ENCODE data around the gene KLF3.

The KLF3 gene

DNA sequence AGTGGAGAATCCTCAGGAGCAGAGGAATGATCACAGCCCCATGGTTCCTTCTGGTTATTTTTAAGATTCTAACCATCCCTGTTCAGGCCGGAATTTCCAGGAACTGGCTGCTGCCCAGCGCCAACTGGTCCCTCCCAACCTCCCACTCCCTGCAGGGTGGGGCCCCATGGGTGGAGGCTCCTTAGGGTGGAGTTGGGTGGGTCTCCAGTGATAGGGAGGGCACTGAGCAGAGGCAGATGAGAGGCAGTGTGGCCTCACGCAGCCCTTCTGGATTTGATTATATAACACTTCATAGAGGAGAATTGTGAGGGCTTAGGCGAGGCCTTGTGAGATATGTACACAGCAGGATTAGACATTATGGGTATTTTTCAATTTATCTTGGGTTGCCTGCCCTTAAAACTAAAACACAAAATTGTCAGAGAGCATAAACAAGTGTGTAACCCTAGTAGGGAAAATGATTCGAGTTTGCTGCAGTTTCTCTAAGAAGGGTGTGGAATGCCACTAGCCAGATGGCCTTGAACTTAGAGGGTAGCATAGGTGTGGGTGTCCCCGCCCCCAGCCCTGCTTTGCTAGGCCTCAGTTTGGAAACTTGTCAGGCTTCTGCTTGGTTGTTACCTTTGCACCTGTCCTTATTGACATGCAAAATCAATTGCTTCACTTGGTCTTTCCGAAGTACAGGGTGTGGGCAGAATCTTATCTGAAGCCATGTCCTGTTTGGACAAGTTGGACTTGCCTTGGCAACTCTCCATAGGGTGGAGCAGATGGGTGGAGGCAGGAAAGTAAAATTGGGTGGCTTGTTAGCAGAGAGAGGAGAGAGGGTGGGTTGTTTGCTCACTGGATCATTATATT lies 9.4 kb downstream of the KLF3 start:
- DNase-seq, result peak in 2 of 56 donors; percentile 7 to 32

DNA sequence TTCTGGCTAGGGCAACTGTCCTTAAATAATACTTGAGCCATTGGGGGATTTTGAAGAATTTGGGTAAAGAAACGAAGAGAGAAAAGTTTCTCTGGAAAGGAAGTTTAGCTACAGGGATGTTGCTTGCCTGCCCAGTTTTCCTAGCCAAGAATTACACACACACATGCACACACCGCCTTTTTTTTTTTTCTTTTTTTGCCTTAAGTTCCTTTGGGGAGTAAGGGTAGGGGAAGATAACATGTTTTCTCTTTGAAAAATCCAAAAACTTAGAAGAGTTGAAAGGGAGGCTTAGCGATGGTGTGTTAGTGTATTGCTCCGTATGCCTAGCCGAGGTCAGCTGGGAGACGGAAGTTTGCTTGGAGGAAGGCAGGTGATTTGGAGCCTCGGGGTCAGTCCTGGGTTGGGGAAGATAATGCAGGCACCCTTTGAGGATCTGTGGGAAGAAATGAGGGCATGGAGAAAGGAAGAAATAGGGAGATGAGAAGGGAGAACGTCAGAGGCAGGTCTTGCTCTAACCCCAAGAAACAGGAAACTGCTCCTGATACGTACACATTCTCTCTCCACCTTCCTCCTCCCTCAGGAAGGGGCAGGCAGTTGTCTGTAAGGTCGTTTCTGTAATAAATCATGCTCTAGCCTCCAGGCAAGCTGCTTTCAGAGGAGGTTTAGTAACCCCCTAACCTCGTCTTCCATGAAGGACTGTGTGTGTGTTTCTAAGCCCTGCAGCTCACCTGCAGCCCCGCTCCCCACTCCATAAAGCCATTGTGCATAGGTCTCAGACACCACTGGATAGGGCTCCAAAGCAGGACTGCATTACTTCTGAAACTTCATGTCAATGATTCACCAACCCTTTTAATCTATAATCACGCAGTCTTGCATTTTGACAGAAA lies 10.5 kb downstream of the KLF3 start:
- DNase-seq, result no peak

DNA sequence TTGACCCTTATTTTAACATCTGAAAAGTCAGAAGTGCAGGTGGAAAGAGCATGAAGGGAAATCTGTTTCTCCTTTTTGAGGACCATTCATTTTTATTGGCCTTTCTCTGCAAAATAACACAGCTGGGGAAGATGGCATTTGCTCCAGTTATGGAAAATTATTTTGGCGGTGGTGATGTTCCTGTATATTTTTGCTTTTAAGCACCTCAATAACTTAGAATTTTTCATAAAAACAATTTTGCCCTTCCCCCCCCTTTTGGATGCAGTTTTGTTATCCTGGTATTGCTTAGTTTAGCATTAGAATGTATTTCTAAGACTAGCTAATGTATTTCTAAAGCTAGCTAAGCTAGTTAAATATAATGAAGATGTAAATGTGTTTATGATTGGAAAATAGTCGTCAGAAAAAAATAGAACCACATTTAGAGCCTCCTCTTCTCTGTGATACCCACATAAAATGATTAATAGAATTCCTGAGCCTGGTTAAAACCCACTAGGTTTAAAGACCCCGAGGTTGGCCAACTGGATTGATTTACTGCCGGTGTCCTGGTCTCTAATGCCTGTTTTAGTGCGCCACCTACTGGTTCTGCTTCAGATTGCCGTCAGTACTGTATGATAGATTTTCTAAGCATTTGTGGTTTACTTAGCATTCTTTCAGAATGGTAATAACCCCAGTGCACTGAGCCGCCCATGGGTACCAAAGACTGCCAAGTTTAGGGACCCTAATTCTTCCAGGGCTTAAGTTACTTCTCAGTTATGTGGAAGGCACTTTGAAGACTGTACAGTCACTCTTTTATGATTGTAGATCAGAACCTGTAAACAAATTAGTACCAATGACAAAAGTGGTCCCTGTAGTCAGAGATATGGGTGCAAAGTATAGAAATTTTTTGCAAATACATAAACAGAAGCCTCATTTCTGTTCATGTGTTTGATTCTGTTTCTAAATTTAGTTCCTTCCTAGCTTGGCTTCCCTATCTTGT lies 11.4 kb downstream of the KLF3 start:
- peak in 49 of 56 donors; percentile 7 to 92 (median 55) for DNase-seq

DNA sequence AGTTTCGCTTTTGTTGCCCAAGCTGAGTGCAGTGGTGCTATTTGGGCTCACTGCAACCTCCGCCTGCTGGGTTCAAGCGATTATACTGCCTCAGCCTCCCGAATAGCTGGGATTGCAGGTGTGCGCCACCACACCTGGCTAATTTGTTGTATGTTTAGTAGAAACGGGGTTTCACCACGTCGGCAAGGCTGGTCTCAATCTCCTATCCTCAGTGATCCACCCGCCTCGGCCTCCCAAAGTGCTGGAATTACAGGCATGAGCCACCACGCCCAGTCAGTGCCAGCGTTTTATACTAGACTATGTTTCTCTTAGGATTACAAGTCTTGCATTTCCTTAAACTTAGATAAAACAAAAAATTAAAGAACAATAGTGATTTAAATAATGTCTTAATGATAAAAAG lies 13.0 kb downstream of the KLF3 start:
- DNase-seq, result no peak

DNA sequence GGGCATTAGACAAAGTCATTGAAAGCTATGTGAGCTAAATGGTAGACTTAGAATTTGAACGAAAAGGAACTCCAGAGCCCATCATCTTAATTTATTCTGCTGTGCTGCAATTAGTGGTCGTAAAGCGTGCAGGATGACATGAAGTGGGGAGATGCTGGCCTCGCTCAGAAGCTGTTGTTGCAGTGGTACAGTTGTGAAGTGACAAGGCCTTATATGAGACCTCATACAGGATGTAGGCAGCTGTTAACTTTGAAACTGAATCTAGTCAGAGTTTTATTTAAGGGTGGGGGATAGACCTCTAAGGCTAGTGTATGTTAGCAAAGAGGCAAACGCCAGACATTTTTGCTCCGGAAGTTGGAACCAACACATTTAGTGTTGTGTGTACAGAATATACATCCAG lies 13.4 kb downstream of the KLF3 start:
- no peak for DNase-seq

DNA sequence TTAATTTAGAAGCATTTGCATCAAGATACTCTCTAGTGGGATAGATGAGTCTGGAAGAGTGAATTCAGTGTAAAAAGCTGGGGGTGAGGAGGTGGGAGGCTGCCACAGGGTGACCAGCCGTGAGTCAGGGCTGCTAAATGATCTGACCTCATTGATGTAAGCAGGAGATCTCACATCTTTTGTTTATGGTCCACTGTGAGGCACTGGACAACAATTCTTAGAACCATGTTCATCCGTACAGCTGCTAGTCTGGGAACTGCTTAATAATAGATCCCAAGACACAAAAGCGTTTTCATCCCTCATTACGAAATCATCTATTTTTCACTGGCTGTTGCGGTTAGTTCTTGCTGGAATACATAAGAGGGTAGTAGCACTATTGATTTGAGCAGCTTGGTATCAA lies 14.1 kb downstream of the KLF3 start:
- DNase-seq, result peak in 10 of 56 donors; percentile 13 to 61 (median 24)

DNA sequence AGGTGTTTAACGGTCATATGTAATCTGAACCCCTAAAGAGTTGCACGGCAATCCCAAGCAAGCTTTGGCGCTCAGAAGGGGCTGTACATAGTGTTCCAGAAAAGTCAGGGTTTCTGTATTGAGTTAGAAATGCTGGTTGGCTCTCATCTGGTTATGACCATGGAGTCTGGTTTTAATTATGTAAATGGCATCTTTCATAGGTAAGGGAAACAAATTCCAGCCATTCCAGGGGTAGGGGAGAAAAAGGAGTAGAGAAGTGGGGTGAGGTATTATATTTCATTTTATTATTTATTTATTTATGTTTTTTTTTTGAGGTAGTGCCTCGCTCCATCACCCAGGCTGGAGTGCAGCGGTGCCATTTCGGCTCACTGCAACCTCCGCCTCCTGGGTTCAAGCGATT lies 15.9 kb downstream of the KLF3 start:
- DNase-seq, result no peak

DNA sequence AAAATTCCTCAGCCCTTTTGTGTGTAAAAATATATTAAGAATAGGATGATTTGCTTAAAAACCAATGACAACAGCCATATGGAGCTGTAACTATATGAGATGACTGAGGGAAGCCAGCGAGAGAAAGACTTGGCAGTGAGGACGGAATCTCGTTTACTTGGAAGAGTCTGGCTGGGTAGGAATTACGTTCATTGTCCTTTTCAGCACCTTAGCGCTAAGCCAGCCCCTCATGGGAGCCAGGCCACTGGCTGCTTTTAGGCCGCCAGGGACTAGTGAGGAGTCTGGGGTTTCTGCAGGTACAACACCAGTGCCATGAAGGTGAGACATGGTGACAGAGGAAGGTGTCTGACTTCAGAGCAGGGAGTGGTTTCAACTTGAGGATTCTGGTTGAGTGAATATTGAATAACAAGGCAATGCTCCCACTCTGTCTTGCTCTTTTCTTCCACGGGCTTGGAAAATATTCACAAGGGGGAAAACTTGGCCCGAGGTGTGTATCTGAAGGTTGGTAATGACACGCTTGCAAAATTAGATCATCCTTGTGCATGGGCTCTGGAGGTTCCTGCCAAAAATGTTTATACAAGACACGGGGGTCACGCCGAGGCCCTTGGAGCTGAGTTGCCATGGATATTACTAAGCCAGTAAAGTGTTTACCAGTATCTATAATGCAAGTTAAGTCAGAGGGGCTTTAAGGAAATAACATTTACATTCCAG lies 17.4 kb downstream of the KLF3 start:
- DNase-seq, result no peak

DNA sequence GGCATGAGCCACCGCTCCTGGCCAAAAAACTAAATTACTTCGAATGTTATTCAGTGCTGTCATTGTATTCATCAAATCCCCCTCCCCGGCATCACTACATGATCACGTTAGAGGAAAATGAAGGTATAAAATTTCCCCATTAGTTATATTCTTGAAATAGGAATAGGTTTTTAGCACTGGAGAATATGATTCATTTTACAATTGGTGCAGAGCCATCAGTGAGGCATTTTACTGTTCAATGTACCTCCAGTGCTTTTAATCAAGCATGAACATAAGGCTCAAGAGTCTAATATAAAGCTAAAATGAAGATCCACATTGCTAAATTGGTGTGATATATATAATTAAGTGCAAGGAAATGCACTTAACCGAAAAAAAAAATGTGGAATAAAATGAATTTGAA lies 18.3 kb downstream of the KLF3 start:
- no peak for DNase-seq

DNA sequence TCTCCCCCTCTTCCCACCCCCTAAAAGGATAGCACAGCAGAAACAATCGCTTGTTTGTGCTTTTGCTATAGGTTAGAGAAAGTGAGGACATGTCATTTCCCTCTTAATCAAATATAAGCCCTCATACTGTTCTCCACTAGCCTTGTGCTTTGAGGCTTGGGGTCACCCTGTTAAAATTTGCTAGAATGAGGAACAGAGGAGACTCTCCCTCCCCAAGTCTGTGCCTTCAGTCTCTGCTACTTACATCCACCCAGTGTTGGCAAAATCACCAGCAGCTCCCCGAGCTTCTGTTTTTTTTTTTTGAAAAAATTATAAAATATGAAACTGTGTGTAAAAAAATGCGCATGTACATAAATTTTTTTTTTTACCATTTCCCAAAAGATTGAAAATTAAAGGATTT lies 19.3 kb downstream of the KLF3 start:
- no peak for DNase-seq

DNA sequence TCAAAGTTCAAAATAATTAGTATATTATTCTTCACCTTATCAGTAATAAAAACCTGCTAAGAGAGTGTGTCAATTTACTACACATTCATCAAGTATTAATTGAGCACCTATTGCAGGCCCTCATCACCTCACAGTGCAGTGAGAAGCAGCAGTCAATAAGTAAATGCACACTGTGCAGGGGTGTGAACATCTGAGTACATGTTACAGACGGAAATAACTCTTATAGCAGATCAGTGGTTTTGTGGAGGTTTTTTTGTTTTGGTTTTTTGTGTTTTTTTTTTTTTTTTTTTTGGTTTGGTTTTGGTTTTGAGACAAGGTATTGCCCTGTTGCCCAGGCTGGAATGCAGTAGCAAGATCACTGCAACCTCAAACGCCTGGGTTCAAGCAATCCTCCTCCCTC lies 20.3 kb downstream of the KLF3 start:
- DNase-seq, result no peak

DNA sequence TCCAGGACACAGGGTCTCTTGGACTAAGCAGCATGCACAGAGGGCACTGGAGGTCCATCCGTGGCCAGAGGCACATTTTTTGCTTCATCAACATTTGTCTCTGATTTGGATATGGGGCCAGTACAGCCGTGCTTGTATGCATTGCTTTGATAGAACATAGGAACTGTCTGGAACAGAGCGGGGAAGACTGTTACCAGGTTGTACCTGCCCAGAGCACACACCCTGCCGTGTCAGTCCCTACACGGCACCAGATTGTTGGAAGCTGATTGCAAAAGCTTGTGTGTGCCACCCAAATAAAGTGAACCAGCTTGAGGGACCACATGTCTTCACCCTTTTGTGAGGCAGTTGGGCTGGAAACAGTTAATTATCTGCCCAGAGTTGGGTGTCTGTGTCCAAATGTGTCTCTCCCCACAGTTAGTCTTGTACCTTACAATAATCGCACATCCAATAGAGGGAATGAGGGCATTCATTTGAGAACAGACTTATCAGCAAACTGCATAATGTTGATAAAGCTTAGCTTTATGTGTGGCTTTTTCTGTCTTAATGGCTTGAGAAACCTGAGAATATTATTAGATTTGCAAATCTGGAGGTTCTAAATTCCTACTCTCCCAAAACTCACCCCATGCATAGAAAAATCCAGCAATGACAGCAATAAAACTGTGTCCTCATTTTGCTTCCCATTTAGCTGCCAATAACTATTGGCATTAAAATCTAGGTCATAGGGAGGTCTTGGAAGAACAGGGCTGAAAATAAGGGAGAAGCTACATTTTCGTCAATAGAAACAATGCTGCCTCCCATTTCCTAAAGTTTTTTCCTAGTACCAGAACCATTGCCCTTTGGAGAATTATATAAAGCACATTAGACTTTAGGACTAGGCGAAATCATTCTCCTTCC lies 21.2 kb downstream of the KLF3 start:
- DNase-seq, result no peak

DNA sequence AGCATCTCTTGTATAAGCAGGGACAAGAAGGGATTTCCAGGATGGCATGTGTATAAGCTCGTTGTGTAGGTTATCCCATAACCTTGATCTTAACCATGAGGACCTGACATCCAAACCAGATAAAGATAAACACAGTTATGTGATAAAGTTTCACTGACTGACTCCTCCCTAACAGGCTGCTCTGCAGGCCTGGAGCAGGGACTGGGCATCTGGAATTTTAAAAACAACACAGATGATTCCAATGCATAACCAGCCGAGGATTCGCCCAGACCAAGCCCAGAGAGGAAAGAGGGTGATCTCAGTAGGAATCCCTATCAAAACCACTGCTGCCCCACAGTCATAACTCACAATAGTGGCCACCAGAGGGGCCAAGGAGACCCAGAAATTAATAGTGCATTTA lies 22.7 kb downstream of the KLF3 start:
- DNase-seq, result no peak

DNA sequence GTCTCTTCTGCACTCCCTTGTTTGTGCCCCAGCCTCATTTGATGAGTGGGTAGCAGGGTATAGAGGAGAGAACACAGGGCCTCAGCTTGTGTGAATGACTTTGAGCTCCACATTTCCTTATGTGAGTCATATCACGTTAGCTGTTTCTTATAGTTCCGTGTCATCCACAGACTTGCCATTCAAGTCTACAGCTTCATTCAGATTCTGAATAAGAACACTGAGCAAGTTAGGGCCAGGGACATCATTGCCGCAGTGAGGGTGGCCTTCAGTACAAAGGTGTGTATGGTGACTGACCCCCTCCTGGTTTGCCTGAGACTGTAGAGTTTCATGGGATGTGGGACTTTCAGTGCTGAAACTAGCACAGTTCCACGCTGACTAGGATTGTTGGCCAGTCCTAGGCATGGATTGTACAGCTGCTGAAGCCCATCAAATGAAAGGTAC lies 23.6 kb downstream of the KLF3 start:
- DNase-seq, result no peak

DNA sequence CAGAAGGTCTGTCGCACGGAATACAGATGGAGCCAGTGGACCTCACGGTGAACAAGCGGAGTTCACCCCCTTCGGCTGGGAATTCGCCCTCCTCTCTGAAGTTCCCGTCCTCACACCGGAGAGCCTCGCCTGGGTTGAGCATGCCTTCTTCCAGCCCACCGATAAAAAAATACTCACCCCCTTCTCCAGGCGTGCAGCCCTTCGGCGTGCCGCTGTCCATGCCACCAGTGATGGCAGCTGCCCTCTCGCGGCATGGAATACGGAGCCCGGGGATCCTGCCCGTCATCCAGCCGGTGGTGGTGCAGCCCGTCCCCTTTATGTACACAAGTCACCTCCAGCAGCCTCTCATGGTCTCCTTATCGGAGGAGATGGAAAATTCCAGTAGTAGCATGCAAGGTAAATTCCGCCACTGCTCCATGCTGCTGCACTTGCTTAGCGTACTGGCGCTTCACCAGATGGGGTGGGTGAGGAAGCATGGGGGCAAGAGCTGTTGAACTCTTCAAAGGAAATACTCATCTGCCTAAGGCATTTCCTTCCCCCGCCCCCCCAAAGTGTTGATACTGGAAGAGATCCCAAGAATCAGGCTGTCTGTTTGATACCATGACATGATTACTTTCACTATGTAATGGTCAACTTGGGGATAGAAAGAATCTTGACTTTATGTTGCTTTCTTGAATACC lies 24.8 kb downstream of the KLF3 start:
- no peak for DNase-seq

DNA sequence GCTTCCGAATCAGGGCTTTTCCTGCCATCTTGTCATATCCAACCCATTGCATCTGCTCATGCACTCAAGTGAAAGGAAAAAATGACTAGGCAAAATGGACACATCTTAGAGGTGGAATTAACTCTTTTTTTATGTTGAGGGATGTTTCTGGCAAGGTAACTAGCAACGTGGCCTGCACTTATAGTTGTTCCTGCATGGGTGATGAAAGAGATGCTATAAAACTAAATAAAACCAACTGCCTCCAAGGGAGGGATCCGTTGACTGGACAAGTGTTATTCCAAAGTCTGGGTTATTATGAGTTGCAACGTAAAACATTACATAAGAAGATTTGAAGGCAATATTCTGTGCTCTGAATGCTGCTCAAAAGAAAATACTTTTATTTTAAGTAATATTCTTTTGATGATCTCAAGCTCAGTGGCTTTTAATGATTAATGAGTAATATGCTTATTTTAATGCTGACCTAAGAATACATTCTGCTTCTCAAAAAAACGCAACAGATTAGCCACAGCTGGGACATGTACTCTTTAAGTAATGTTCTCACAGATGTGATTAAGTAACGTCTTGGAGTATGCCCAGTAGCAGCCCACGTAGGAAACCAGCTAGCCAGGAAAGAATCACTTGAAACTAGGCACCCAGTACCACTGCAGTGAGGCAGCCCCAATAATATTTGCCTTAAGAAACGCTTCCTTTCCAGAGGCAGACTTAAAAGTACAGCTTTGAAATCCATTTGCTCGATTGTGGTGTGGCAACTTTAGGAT lies 27.4 kb downstream of the KLF3 start:
- no peak for DNase-seq

DNA sequence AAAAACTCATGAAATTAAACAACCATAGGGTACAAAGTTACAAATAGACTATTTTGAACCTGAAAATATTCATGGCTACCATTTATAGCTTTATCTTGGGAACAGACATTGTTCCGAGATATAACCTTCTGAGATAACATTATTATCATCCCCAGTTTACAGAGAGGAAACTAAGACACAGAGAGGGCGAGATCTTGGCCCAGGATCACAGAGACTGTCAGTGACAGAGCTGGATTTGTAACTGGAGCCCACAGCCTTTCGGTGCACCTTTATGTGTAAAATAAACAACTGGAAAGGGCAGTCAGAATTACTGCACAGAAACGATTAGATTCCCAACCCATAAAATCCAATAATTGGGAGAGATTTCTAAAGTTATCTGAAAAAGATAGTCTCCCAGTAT lies 28.4 kb downstream of the KLF3 start:
- no peak for DNase-seq

DNA sequence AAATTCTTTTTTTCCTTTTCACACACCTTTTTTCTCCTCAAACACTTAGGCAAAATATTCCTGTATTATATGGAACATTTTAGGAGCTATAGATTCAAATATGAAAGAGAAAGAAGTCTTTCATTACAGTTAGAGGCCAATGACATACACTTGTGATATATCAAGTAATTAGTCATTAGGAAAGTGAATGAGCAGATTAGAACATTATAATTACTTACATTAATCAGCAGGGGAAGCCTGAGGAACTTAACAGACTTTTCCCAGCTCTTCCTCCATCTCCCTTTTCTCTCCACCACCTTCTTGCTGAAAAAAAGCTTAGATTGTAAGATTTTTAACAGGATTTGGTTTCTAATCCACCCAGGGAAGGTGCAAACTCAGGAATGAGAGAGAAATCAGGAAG lies 29.6 kb downstream of the KLF3 start:
- no peak for DNase-seq

Measured in nucleus accumbens (tissue), 56 donors.